ENCODE measurements around the gene VASP. TPM values are rescaled to one million over a fixed set of nuclear protein-coding genes. Genes with fewer than 3 reads are reported as not detected.

The VASP gene
- total and polyA plus RNA-seq, 2 of the 13 experiments (the other 11 are each of a cell fraction or from before 2014, with no cell fraction given) = 41.8 to 67.1 TPM

DNA sequence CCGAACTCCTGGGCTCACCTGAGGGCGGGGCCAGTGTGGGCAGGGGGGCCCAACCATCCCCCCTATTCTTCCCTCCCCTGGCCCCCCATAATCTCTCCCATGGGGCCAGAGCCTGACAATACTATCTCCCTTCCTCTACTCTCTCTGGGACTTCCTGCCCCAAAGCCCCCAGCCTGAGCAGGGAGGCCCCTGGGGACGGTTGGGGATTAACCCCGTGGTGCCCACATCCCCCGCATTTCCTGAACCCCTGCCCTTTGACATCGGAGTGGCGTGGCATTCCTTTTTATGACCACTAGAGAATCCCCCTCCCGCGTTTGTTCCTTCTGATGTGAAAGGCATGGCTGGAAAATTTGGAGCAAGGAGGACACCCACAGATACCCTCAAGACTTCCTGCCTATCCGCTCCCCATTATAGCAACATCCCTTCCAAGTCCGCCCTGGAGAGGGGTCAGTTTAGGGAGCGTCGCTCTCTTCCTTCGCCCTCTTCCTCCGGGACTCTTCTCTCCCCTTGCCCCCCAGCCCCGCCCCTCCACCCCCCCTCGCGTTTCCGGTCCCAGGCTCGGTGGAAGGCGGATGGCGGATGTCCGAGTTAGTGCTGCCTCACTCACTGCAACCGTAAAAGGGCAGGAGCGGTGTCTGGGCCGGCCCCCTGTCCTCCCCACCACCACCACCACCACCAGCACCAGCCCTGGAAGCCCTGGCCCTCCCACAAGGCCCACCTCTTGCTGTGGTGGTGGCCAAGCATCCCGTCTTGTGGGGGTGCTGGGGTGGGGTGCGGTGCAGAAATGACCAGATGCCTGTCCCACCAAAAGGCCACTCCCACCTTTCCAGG lies 1.8 kb downstream of the VASP start (continued):
- TF ChIP-seq ERF (CRISPR knock-in tag; IDR thresholded peaks at IDR 0.05) (no peak), ATRX (CRISPR knock-in tag; IDR thresholded peaks at IDR 0.05; ENCODE audit: borderline replicate concordance) (no peak), ZFP36L2 (CRISPR knock-in tag; IDR thresholded peaks at IDR 0.05) (no peak), ZNF430 (CRISPR knock-in tag; IDR thresholded peaks at IDR 0.05) (no peak), ZNF543 (CRISPR knock-in tag; IDR thresholded peaks at IDR 0.05) (no peak), GABPB1 (CRISPR knock-in tag; IDR thresholded peaks at IDR 0.05) (peak; percentile 79), ZNF20 (CRISPR knock-in tag; IDR thresholded peaks at IDR 0.05) (no peak), CCAR2 (optimal IDR thresholded peaks at IDR 0.05; ENCODE audit: low read depth, low read length) (no peak), RAD51 (IDR thresholded peaks at IDR 0.05; ENCODE audit: borderline replicate concordance) (no peak), ZFYVE20 (CRISPR knock-in tag; IDR thresholded peaks at IDR 0.05; ENCODE audit: borderline replicate concordance, low read depth) (no peak), ZBTB49 (CRISPR knock-in tag; IDR thresholded peaks at IDR 0.05; ENCODE audit: borderline replicate concordance) (no peak), ZBTB3 (CRISPR knock-in tag; IDR thresholded peaks at IDR 0.05; ENCODE audit: borderline replicate concordance, low read depth) (0 out of 2 replicates have a peak, but pooled peaks have one; percentile 34), NR0B2 (CRISPR knock-in tag; IDR thresholded peaks at IDR 0.05) (no peak), ZNF556 (CRISPR knock-in tag; IDR thresholded peaks at IDR 0.05; ENCODE audit: borderline replicate concordance) (peak; percentile 69; the same call in 1 of the 2 replicates), ZBTB46 (CRISPR knock-in tag; IDR thresholded peaks at IDR 0.05; ENCODE audit: borderline replicate concordance) (no peak; the same call in 1 of the 2 replicates), PPARG (CRISPR knock-in tag; conservative IDR thresholded peaks at IDR 0.05) (no peak), ZNF501 (CRISPR knock-in tag; IDR thresholded peaks at IDR 0.05) (no peak), CHCHD3 (CRISPR knock-in tag; IDR thresholded peaks at IDR 0.05) (no peak), ZNF749 (CRISPR knock-in tag; IDR thresholded peaks at IDR 0.05; ENCODE audit: borderline replicate concordance) (no peak)
- TF ChIP-seq, protein P1, sequence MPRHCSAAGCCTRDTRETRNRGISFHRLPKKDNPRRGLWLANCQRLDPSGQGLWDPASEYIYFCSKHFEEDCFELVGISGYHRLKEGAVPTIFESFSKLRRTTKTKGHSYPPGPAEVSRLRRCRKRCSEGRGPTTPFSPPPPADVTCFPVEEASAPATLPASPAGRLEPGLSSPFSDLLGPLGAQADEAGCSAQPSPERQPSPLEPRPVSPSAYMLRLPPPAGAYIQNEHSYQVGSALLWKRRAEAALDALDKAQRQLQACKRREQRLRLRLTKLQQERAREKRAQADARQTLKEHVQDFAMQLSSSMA (CRISPR knock-in tag; IDR thresholded peaks at IDR 0.05) = no peak
- TF ChIP-seq, protein P2, sequence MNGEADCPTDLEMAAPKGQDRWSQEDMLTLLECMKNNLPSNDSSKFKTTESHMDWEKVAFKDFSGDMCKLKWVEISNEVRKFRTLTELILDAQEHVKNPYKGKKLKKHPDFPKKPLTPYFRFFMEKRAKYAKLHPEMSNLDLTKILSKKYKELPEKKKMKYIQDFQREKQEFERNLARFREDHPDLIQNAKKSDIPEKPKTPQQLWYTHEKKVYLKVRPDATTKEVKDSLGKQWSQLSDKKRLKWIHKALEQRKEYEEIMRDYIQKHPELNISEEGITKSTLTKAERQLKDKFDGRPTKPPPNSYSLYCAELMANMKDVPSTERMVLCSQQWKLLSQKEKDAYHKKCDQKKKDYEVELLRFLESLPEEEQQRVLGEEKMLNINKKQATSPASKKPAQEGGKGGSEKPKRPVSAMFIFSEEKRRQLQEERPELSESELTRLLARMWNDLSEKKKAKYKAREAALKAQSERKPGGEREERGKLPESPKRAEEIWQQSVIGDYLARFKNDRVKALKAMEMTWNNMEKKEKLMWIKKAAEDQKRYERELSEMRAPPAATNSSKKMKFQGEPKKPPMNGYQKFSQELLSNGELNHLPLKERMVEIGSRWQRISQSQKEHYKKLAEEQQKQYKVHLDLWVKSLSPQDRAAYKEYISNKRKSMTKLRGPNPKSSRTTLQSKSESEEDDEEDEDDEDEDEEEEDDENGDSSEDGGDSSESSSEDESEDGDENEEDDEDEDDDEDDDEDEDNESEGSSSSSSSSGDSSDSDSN (CRISPR knock-in tag; IDR thresholded peaks at IDR 0.05) = peak; percentile 44
